Measurements from ENCODE around the gene EBF3.

The EBF3 gene

DNA sequence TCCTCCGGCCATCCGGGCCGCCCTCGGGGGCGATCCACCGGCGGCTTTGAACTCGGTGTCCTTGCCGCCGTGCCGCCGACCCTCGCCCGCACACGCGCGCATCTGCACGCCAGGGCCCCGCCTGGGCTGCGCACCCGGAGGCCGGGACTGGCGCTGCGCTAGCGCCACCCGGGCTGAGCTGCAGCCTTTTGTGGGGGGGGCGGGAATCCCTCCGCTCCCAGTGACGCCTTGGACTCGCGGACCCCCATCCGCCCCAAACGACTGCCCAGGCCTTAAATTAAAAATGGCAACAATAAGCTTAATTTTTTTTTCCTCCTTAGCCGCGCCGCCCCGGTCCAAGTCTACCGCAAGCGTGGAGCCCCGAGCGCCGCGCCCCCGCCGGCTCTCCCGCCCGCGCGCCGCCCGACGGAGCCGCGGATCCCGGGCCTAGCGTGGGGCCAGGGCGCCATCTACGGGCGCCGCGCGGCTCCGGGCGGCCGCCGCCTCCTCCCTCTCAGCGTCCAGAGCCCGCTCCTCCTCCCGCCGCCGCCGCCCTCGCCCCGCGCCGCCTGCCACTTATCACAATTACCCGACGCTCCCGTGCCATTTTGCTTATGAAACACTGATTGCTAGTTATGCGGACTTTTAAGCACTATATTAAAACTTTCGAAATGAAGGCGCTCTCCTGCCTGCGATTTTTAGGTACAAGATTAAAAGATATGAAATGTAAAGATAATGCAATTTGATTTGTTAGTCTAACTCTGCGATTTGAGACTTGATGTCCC is 7.5 kb upstream of the EBF3 start:
- no peak for DNase-seq (ENCODE audit: low read depth)

DNA sequence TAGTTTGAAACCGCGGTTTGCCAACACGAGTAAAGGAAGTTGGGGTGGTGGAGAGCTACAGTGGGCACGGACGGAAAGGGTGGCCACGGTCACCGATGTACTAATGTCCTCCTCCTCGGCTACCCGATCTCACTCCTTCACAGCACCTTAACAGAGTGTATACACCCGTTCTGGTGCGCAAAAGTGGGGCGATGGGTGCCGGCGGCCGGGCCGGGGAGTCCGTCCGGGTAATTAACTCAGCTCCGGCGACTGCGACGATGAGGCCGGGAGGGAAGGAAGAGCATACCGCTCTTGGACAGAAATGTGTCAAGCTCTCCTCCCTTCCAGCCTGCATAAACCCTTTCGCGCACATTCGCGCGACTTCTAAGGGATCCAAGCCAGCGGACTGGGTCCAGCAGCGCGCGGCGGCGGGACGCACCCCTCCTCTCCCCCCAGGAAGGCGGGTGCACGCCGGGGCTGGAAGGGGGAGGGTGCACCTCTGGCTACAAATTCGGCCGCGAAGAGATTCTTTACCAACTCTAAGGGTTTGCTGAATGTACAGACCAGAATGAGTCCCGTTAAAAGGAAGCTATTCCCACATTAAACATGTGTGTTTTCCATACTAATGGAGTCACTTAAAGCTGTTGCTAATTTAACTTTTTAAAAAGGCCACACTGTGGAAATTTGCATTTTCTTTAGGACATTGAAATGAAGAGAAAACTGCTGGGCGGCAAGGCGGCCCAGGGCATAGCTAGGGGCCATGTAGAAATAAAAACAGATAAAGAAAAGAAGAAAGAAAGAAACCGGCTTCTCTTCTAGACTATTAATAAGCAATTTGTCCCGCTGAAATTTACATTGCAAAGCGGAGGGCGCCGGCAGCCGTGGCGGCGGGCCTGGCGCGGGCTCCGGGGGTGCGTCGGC is 6.6 kb upstream of the EBF3 start:
- no peak for DNase-seq (ENCODE audit: low read depth)

DNA sequence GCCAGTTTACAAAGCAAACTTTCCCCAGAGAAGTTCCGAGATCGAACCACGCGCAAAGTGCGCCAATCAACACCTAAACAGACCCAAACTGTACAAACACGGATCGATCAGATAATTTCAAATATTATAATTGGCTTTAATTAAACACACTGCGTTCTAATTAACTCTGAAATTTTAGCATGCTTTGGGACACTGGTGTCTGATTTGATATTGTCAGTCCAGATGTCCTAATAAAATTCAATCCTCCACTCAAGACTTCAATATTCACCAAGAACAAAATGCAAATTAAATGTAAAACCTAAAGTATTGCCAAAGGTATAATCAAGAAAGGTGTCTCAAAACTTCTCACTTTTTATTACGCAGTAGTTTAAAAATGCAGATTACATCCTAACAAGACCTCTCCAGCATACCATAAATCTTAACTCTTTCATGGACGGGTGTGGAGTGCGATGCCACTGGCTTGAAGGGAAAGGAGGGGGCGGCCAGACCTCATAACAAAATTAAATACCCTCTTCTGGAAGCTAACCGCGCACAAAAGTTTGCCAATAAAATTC is 5.9 kb upstream of the EBF3 start:
- no peak for DNase-seq (ENCODE audit: low read depth)

DNA sequence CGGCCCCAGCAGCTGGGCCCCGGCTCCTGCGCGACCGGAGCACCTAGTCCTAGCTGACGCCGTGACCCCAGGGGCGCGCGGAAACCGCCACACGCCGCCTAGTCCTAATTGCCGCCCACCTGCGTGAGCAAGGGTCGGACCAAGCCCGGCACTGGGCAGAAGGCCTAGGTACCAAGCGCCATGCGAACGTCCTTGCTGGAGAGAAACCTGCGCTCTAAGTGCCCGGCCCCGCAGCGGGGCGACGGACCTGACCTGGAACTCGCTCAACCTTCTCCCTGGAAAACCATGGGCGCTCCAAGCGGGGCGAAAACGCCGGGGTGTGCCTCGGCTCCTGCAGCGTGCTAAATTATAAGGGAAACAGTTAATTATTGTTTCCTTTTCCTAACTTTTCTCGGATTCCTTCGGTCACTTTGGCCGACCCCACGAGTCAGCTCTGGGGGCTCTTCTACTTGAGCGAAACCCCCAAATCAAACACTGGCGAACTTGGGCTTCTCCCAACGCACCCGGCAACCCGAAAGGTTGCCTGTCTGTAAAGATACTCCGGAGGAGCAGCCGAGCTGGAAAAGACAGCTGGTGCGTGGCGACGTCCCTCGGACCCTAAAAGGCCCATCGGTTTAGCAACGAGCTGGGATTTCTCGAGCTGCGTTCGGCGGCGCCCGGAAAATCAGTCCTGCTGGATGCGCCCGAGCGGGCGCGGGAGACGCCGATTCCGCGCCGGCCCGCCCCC is 5.3 kb upstream of the EBF3 start:
- DNase-seq (ENCODE audit: low read depth) = no peak

DNA sequence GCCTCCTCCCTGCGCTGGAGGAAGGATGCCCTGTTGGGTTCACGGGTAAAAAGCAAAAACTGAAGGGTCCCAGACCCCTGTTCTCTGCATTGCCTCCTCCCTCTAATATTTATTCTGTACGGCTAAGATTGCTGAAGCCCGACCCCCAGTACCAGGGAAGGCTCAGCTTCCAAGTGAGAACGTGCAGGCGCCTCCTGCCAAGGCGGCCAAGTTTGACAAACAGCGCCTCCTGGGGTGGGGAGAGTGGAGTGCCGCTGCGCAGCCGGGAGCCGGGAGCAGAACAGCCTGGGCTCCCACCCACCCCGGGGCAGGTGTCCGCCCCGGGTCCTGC is 4.7 kb upstream of the EBF3 start:
- DNase-seq (ENCODE audit: low read depth) = no peak

DNA sequence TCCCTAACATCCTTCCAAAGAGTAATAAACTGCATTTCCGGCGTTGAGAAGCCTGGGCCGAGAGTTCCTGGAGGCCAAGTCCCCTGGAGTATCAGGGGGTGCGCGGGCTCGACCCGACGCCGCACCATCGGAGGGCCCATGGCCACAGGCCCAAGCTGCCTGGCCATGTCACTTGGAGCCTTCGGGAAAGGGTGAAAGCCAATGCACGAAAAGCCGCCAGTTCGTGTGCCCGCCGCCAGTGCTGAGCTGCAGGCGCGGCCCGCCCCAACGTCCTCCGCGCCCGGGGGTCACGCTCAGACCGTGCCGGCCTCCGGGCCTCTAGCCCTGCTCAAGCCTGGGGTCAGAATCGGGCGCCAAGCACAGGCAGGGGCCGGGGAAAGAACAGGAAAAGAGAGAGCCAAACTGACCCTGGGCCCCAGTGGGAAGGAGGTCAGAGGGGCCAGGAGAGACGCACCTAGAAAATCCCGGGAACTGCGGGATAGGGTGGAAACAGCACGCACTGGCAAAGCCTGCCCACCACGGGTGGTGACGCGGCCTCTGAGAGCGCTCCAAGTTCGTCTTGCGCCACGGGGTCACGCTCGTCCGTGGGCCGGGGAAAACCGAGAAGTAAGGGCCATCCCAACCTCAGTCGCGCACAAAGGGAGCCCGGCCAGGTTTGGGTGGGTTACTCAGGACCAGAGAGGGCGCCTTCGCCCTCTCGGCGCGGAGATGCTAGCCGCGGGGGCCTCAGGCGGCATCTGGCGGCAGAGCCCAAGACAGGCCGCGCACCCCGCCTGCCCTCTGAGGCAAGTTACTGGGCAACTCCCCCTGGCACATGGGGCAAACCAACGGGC is 4.2 kb upstream of the EBF3 start:
- no peak for DNase-seq (ENCODE audit: low read depth)

DNA sequence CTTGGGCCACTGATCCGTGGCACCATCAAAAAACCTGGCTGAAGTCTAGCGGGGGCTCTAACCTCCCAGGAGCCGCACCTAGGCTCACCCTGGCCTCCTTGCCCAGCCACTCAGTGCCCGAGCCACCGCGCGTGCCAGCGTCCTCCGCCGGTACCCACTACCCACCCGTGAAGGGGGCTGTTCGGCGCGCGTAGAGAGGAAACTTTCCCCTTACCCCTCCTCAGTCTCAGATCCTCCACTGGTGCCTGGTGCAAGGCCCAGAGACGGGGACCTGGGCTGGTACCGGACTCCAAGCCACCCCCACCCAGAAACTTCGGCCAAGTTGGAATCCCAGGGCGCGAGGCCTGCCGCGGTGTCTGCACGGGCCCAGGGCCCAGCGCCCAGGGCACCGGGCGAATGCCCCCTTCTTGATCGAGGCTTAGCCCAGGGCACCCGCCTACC is 3.5 kb upstream of the EBF3 start:
- no peak for DNase-seq (ENCODE audit: low read depth)

DNA sequence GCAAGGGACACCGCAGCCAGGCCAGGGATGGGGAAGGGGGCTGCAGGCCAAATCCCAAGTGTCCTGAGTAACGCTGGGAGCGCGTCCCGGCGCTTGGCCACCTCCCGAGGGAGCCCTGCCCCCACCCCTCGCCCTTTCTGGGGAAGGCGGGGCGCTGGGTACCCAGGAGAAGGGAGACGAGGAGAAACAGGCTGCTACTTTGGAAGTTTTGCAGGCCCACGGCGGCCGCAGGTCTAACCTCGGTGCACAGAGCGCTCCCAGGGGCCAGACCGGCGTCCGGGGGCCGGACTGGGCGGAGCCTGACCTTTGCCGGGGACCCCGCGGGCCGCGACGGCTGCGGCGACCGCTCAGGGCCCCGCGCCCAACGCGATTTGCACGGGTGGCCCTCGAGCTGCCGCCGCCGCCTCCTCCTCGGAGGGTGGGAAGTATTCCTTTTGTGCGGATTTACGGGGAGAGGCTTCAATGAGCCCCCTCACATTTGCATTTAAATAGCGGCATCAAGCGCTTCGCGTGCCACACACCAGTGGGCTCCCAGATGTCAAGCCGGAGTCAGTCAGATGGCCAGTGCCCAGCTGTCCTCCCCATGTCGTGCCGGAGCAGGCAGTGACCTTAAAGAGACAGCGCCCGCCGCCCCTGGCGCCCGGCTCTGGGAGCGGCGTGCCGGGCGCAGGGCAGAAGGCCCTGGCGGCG is 3.0 kb upstream of the EBF3 start:
- DNase-seq (ENCODE audit: low read depth) = no peak

DNA sequence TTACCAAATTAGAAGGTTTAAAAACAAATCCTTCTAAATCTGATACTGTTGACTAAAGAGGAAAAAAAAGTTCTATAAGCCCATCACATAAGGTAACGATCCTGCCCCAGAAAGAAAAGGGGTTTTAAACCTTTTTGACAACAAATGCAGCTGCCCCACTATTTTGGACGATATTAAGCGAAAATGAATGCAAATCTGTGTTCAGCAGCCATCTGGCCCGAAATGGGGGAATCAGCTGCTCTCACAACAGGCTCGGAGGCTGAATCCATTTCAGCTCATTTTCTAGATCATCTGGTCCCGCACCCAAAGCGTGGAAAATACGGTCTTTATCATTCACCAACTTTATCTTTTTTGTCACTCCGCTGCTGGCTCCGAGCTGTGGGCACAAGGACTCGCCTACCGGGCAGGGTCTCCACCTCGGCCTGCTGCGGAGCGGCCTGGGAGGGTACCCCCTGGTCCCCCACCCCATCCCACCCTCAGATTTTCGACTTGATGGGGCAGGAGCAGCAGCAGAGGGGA is 2.4 kb upstream of the EBF3 start:
- no peak for DNase-seq (ENCODE audit: low read depth)

DNA sequence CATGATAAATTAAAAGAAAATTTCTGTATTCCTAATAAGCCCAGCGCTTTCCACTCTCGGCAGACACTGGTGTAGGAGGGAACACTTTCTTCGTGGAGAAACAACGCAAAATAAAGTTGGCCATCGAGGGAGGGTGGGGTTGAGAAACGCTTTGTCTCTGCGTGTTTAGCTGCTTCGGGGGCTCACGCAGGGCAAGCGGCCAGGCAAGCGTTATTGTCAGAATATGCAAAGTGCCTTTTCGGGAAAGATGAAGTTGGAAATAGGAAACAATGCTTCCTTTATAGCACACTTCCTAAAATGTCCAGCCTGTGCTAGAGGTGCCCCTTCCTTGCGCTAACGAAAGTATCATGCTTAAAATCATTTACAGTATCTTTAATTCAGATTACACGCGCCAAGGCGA is 1.9 kb upstream of the EBF3 start:
- no peak for DNase-seq (ENCODE audit: low read depth)

DNA sequence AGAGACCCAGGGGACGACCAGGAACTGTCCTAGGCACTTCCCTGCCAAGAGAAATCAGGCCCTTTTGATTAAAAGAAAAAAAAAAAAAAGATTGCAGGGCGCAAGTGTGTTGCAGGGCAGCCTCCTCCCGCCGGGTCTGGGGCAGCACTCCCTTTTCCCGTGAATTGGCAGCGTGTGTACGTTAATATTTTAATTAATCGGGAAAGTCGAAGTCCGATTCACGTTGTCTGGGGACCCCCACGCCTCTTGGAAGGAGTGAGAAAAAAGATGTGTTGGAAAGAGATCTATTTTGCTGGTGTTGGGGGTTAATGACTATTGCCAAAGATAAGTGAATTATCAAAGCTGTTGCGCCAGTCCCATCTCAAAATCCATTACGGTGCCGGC is 1.3 kb upstream of the EBF3 start:
- no peak for DNase-seq (ENCODE audit: low read depth)

DNA sequence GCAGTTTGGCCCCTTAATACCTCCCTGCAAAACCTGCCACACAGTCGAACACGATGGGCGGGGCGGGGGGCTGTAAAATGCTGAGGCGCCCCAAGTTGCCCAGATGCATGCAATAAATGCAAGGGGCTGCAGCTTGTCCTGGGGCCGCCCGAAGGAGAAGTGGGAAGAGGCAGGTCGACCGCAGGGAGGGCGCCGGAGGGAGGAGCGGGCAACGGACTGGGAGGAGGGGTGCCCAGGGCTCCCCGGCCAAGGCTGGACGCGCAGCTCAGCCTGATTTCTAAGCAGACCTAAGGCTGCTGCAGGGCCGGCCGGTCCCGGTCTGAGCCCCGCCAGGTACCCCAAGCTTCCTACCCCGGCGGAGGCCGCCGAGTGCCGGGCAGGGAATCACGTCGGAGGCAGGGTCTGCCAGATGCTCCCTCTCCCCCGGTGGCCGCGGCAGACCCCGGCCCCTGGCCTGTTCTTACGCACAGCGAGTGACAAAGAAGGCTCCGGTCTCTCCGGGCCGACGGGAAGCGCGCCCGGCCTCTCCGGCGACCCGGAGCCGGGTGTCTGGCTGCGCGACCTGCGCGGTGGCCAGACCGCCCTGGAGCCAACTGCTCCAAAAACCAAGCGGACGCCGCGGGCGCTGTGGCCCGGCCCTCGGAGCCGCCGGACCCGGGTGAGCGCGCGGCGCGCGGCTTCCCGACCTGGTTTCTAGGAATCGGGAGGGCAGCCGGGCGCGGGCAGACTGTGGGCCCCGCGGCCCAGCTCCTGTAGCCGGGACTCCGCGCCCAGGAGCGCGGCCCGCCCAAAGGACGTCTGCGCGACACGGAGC is 744 bp upstream of the EBF3 start:
- DNase-seq (ENCODE audit: low read depth) = no peak

DNA sequence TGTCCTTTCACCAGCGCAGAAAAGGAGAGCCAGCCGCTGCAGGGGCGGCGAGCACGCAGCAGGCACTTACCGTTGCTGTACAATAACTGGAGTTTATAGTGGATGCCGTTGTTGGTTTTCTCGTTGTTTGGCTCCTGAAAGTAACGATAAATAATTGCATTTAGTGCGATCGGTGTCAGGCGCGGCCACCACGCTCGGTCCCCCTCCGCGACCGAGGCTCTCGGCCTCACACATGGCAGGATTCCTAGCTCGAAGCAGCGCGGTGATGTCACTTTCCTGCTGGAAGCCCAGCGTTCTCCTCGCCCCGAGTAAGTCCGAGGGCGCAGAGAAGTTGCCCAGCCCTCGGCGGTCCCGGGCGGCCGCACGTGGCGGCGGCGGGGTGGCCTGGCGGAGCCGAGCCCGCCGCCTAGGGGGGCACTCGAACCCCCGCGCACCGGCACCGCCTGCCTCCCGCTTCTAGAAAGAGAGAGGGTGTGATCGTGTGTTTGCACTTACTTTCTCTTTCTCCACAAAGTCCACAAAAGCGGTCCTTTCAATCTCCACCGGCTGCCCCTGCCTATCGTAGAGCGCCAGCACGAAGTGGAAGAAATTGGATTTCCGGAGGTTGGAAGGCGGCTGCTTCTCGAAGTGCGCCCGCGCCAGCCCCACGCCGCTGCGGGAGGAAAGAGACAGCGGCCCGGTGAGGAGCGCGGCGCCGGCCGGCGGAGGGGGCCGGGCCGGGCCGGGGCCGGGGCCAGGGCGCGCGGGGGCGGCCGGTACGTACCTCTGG is 1.0 kb downstream of the EBF3 start:
- DNase-seq (ENCODE audit: low read depth) = no peak

DNA sequence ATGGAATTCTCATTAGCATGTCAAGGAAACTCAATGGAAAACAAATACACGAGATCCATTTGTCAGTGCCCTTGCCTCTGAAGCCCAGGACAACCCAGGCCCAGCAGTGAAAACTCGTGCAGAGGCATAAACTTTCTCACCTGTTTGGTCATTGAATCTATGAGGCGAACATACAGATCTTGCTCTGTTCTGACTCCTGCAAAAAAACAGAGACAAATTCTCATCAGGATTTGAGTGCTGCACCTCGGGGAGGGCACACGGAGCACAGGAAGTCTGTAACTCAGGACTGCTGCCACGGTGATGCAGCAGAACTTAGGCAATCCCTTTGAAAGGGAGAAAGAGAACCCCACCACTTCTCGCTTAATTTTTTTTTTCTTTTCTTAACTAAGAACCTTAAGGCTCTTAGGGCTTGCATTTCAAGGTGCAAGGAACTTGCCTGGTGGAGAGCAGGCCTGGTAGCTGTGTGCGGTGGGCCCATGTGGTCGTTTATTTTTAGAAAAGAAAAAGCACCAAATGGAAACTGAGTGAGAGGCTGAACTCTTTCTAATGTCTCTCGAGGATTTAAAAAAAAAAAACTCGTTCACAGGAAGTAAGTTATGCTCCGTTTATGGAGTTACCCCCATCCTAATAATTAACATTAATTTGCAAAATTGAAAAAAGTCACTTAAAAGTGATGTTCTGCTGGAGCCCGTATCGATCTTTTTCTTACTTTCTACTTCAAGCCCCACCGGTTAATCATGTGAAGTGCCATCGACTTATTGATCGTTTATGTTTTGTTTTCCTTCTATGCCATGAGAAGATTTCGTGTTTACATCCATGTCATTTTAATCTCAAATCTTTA is 1.8 kb downstream of the EBF3 start:
- no peak for DNase-seq (ENCODE audit: low read depth)

DNA sequence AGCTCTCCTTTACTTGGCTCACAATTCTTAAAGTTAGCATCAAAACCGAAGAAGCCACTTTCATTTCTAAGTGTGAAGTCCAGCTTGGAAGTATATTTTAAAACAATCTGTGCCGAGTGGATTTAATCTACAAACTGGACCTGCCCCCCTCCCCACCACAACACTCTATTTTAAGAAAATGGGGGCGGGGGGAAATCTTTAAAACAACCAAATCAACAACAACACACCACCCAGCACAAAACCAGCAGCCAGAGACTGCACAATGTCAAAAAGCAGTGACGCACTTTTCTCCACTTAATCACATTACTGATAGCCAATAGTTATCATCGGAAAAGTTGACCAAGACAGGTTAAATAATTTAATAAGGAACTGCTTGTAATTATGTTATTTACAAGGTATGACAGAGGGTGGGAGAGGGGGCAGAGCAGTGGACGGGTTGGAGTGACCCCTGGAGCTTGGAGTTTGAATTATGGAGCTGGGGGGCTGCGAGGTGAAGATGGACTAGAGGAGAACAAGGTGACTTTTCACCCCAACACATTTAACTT is 2.8 kb downstream of the EBF3 start:
- no peak for DNase-seq (ENCODE audit: low read depth)

DNA sequence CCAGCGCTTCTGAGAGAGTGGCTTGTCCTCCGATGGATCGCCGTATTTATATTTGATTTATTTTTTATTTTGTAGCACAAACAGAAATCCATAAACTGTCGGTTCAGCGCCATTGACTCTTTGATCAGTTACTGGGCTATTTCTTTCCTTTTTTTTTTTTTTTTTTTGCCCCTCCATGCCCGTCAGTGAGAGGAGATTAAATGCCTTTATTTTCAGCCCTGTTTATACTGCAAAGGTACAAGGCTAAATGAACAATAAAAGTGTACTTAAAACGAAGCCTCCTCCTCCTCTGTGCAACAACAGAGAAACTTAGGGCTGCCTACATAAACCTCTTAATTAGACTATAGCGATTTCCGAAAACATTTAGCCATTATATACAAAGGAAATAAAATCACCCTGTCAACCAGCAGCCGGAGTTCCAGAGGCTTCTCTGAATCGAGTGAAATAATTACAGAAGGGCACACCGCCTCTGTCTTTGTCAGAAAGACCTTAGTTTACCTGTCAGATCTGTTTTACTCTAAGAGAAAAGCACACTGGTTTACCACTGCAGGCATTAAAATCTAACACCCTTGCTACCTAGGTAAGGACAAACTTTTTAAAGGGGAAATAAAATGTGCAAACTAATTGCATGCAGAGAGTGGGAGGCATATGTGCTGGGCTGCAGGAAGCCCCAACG is 3.5 kb downstream of the EBF3 start:
- no peak for DNase-seq (ENCODE audit: low read depth)
